Measurements from ENCODE around the gene TNFAIP2. TPM values are rescaled to one million over a fixed set of nuclear protein-coding genes. Genes with fewer than 3 reads are reported as not detected.

Gene TNFAIP2
- total RNA-seq, 3 donors from 2014 or later, result 43.6 to 76.5 (median 60.0) TPM

- peak overlapping the region; percentile 36 to 38 for H3K27ac ChIP-seq
- DNase-seq (ENCODE audit: low spot score in 2 of 2), result no peak
- no peak for TF ChIP-seq POLR2A (IDR thresholded peaks at IDR 0.05)
- no peak for TF ChIP-seq CTCF (IDR thresholded peaks at IDR 0.05)
- TF ChIP-seq POLR2AphosphoS5 (IDR thresholded peaks at IDR 0.05), result no peak
- H3K36me3 ChIP-seq, result no peaks in the 10 kb centered on the region
- intact Hi-C loops (cut with DNase I; ENCODE audit: low total_unique reads), result loop anchor here (5.0 kb wide), 1 partner anchor 675 kb away; no protein-coding TSS in a partner anchor
- peaks cover 8% of the 10 kb centered on the region in 2 donors for H3K4me1 ChIP-seq
- H3K9me3 ChIP-seq, result no peaks in the 10 kb centered on the region
- no peak overlapping the region for H3K4me3 ChIP-seq
- no peaks in the 10 kb centered on the region for H3K27me3 ChIP-seq
These were observed 14.5 kb downstream of the TNFAIP2 start for GRCh38 chr14:103137689-103138300.

- H3K9me3 ChIP-seq, result no peaks in the 10 kb centered on the region
- TF ChIP-seq POLR2A (IDR thresholded peaks at IDR 0.05) (no peak), POLR2AphosphoS5 (IDR thresholded peaks at IDR 0.05) (no peak), CTCF (IDR thresholded peaks at IDR 0.05) (no peak)
- intact Hi-C loops (cut with DNase I; ENCODE audit: low total_unique reads), result loop anchor here (5.0 kb wide), 1 partner anchor 674 kb away; no protein-coding TSS in a partner anchor
- no peaks in the 10 kb centered on the region for H3K36me3 ChIP-seq
- no peak for DNase-seq (ENCODE audit: low spot score in 2 of 2)
- peak overlapping the region; percentile 36 to 38 for H3K27ac ChIP-seq
- H3K27me3 ChIP-seq, result no peaks in the 10 kb centered on the region
- peak overlapping the region; percentile 20 to 55 (median 26) for H3K4me3 ChIP-seq
- peaks cover 8% of the 10 kb centered on the region in 2 donors for H3K4me1 ChIP-seq
These were observed 15.3 kb downstream of the TNFAIP2 start for GRCh38 chr14:103138301-103139131.

GRCh38 chr14:103139132-103140025 is 16.1 kb downstream of the TNFAIP2 start:
- intact Hi-C loops (cut with DNase I; ENCODE audit: low total_unique reads), result loop anchor here (5.0 kb wide), 1 partner anchor 673 kb away; no protein-coding TSS in a partner anchor
- H3K27me3 ChIP-seq, result no peaks in the 10 kb centered on the region

GRCh38 chr14:103140316-103141109 is 17.3 kb downstream of the TNFAIP2 start:
- no peak overlapping the region for H3K27ac ChIP-seq
- H3K36me3 ChIP-seq, result no peaks in the 10 kb centered on the region
- TF ChIP-seq POLR2AphosphoS5 (IDR thresholded peaks at IDR 0.05), result peak in 1 of 3 donors; percentile 10
- no peak for TF ChIP-seq CTCF (IDR thresholded peaks at IDR 0.05)
- intact Hi-C loops (cut with DNase I; ENCODE audit: low total_unique reads), result no loop called here
- no peaks in the 10 kb centered on the region for H3K9me3 ChIP-seq
- H3K4me3 ChIP-seq, result peak overlapping the region in 1 of 3 donors; percentile 21
- H3K27me3 ChIP-seq, result no peaks in the 10 kb centered on the region
- H3K4me1 ChIP-seq, result peaks cover 8% of the 10 kb centered on the region in 2 donors
- DNase-seq (ENCODE audit: low spot score in 2 of 2), result no peak

More at GRCh38 chr14:103139132-103140025, 16.1 kb downstream of the TNFAIP2 start:
- H3K36me3 ChIP-seq, result no peaks in the 10 kb centered on the region
- peak overlapping the region; percentile 36 to 38 for H3K27ac ChIP-seq
- H3K9me3 ChIP-seq, result no peaks in the 10 kb centered on the region
- H3K4me1 ChIP-seq, result peaks cover 8% of the 10 kb centered on the region in 2 donors
- no peak for TF ChIP-seq CTCF (IDR thresholded peaks at IDR 0.05)
- TF ChIP-seq POLR2A (IDR thresholded peaks at IDR 0.05), result no peak
- peak overlapping the region; percentile 20 to 55 (median 26) for H3K4me3 ChIP-seq
- no peak for DNase-seq (ENCODE audit: low spot score in 2 of 2)

Measured in breast epithelium (tissue), 4 donors.